Measurements from ENCODE around the gene PASK. TPM values are rescaled to one million over a fixed set of nuclear protein-coding genes. Genes with fewer than 3 reads are reported as not detected.

The PASK gene
- total and polyA plus RNA-seq, 2 of the 4 experiments (the other 2 are of a cell fraction), result 4.1 TPM

GRCh38 chr2:241107031-241107783 is 42.1 kb downstream of the PASK start:
- CTCF ChIA-PET, result no interaction called here

More at GRCh38 chr2:241107031-241107783, 42.1 kb downstream of the PASK start:
- intact Hi-C loops (cut with micrococcal nuclease) (no loop called here), in situ Hi-C loops (cut with MboI; ENCODE audit: low sequenced_read_pairs) (no loop called here), dilution Hi-C loops (cut with HindIII; ENCODE audit: low sequenced_read_pairs, unreplicated experiment) (no loop called here)
- Histone ChIP-seq H3K9ac (ENCODE audit: low read depth, low read length) (no peak overlapping the region), H3K4ac (ENCODE audit: low read depth, low read length) (no peak overlapping the region), H2BK20ac (ENCODE audit: low read depth, low read length) (no peak overlapping the region), H2AK9ac (replicated peaks; ENCODE audit: low read depth, low read length, poor library complexity) (no peak overlapping the region), H2AFZ (replicated peaks; ENCODE audit: low read length, poor library complexity) (no peak overlapping the region), H3K14ac (replicated peaks; ENCODE audit: low read depth, low read length) (no peak overlapping the region), H3K4me2 (ENCODE audit: low read depth, low read length) (no peak overlapping the region), H3K27ac (ENCODE audit: insufficient read depth, low read length) (no peak overlapping the region), H2BK15ac (ENCODE audit: low read depth, low read length) (no peak overlapping the region), H3K4me1 (ENCODE audit: control insufficient read depth, insufficient read depth, low read length) (no peaks in the 10 kb centered on the region), H3K79me1 (ENCODE audit: low read depth in 1 of 2, low read length in 2 of 2) (peaks cover 0 to 12% of the 10 kb centered on the region in 2 experiments; a peak in 3 of 4 replicates), H3K9me1 (ENCODE audit: insufficient read depth, low read length) (peaks cover 4% of the 10 kb centered on the region; the same call in 1 of the 2 replicates), H3K56ac (ENCODE audit: extremely low read depth, insufficient read depth, low read length) (no peak overlapping the region), H4K8ac (ENCODE audit: low read depth in 2 of 2, low read length in 2 of 2) (no peak overlapping the region), H2BK5ac (ENCODE audit: low read depth, low read length, poor library complexity, severe bottlenecking) (no peak overlapping the region), H4K91ac (ENCODE audit: insufficient read depth, low read depth, low read length) (no peak overlapping the region), H2AK5ac (ENCODE audit: low read depth, low read length) (no peak overlapping the region), H3K9me3 (ENCODE audit: control insufficient read depth, insufficient read depth, low read length) (no peaks in the 10 kb centered on the region), H3K27me3 (ENCODE audit: control insufficient read depth, insufficient read depth, low read length) (no peaks in the 10 kb centered on the region), H4K5ac (ENCODE audit: low read depth, low read length) (no peak overlapping the region), H3K36me3 (ENCODE audit: control insufficient read depth, insufficient read depth, low read length) (0 out of 2 replicates have a peak, but pooled peaks cover 2% of the 10 kb centered on the region), H3K4me3 (ENCODE audit: insufficient read depth, low read depth, low read length) (no peak overlapping the region), H3K18ac (ENCODE audit: low read depth, low read length) (no peak overlapping the region), H4K20me1 (ENCODE audit: insufficient read depth, low read length) (no peaks in the 10 kb centered on the region), H3K23ac (ENCODE audit: low read depth, low read length) (no peak overlapping the region), H2BK120ac (ENCODE audit: low read depth, low read length) (no peak overlapping the region)
- no peak for TF ChIP-seq SMC3 (IDR thresholded peaks at IDR 0.05; ENCODE audit: low read depth, low read length)
- no peak for TF ChIP-seq MAFK (IDR thresholded peaks at IDR 0.05; ENCODE audit: low read depth, low read length)
- TF ChIP-seq NFE2L2 (IDR thresholded peaks at IDR 0.05; ENCODE audit: low read depth, low read length), result no peak
- no peak for TF ChIP-seq POLR2A (IDR thresholded peaks at IDR 0.05; ENCODE audit: low read depth, low read length)
- no peak for TF ChIP-seq RCOR1 (IDR thresholded peaks at IDR 0.05; ENCODE audit: insufficient replicate concordance, low read length)
- no peak for TF ChIP-seq ELK1 (IDR thresholded peaks at IDR 0.05; ENCODE audit: borderline replicate concordance, low read depth, low read length)
- no peak for TF ChIP-seq BHLHE40 (IDR thresholded peaks at IDR 0.05; ENCODE audit: low read depth, low read length)
- TF ChIP-seq CTCF (conservative IDR thresholded peaks at IDR 0.05; ENCODE audit: low read depth, low read length), result no peak
- no peak for TF ChIP-seq CEBPB (IDR thresholded peaks at IDR 0.05; ENCODE audit: low read depth, low read length)
- TF ChIP-seq RAD21 (IDR thresholded peaks at IDR 0.05; ENCODE audit: low read length), result no peak
- TF ChIP-seq MAZ (IDR thresholded peaks at IDR 0.05; ENCODE audit: borderline replicate concordance, low read depth, low read length), result no peak
- no peak for TF ChIP-seq FOS (IDR thresholded peaks at IDR 0.05; ENCODE audit: low read depth, low read length)
- TF ChIP-seq RFX5 (IDR thresholded peaks at IDR 0.05; ENCODE audit: low read depth, low read length), result no peak
- 100% methylated on average over 2 of the region's 9 CpGs; no CpG with 5 or more reads in 1 of the 2 experiments for WGBS, 2 experiments (ENCODE audit: extremely low coverage in 2 of 2, insufficient read length in 1 of 2)
- ATAC-seq (ENCODE audit: low read depth) (no peak), DNase-seq (no peak)
- no TSS peak for BruUV-seq (replicated peaks)
- POLR2A ChIA-PET (ENCODE audit: unreplicated experiment), result no interaction called here

Data from IMR-90 (cell line).